Cardiac muscle cell (in vitro differentiated cells and primary cell): ENCODE data around the gene TMEM164. TPM values are rescaled to one million over a fixed set of nuclear protein-coding genes. Genes with fewer than 3 reads are reported as not detected.

ENCODE experiments used
- DNase-seq, 2 donors: peaks; one replicate each; pipeline versions ENCODE4 v3.0.0 to v3.0.0-alpha.2; 2010 to 2017; ENCODE audit warnings: low read depth in 1 of 2, low spot score in 1 of 2
- H3K27ac ChIP-seq: fragments of 200-600 bp; sonication (generic); 2 replicates; pipeline ENCODE4 v1.5.1; 2016
- H3K27me3 ChIP-seq: fragments of 200-600 bp; sonication (generic); 2 replicates; pipeline ENCODE4 v1.6.0; 2016; ENCODE audit warnings: control low read depth
- H3K36me3 ChIP-seq: fragments of 200-600 bp; sonication (generic); 2 replicates; pipeline ENCODE4 v1.5.1; 2016; ENCODE audit warnings: control low read depth
- H3K4me1 ChIP-seq: fragments of 200-600 bp; sonication (generic); 2 replicates; pipeline ENCODE4 v1.8.1; 2017; ENCODE audit warnings: low read depth, mild to moderate bottlenecking, mixed run types
- H3K4me3 ChIP-seq: fragments of 200-600 bp; sonication (generic); 2 replicates; pipeline ENCODE4 v1.5.1; 2016; ENCODE audit warnings: mild to moderate bottlenecking
- H3K9me3 ChIP-seq: fragments of 200-600 bp; sonication (generic); 2 replicates; pipeline ENCODE4 v1.5.1; 2017; ENCODE audit warnings: low read depth, mild to moderate bottlenecking, control low read depth
- CTCF ChIP-seq: IDR thresholded peaks from 2 replicates; pipeline ENCODE4 v1.5.1; 2012; ENCODE audit warnings: low read depth, mild to moderate bottlenecking, low read length
- polyA plus RNA-seq: library from polyadenylated mRNA; unstranded; fragments of >200 nt; fragmentation: Nextera tagmentation; extraction: Ambion mirVana; gene quantifications from 2 replicates; pipeline ENCODE4 v1.2.1, GENCODE V29; 2016
- total RNA-seq: library from RNA; depleted of rRNA; stranded (reverse); fragments of >200 nt; gene quantifications from 2 replicates; pipeline ENCODE4 v1.2.3, GENCODE V29; 2016

Gene TMEM164
- total and polyA plus RNA-seq, 2 experiments from 2014 or later: 6.8 to 70.3 TPM

GRCh38 chrX:110201799-110202198 is 198.9 kb downstream of the TMEM164 start:
- Histone ChIP-seq H3K27me3 (no peaks in the 10 kb centered on the region), H3K4me1 (no peaks in the 10 kb centered on the region), H3K4me3 (no peak overlapping the region), H3K36me3 (peaks cover 4% of the 10 kb centered on the region), H3K9me3 (no peaks in the 10 kb centered on the region), H3K27ac (no peak overlapping the region)
- TF ChIP-seq CTCF: no peak
- DNase-seq: no peak

- no peak overlapping the region for H3K4me3 ChIP-seq
- H3K36me3 ChIP-seq: no peaks in the 10 kb centered on the region
- peak in 1 of 2 donors; percentile 68 for DNase-seq
- no peak overlapping the region for H3K27ac ChIP-seq
- no peak for TF ChIP-seq CTCF
- no peaks in the 10 kb centered on the region for H3K9me3 ChIP-seq
- H3K27me3 ChIP-seq: no peaks in the 10 kb centered on the region
- H3K4me1 ChIP-seq: no peaks in the 10 kb centered on the region
These were observed 202.1 kb downstream of the TMEM164 start for GRCh38 chrX:110204986-110205385.

DNA sequence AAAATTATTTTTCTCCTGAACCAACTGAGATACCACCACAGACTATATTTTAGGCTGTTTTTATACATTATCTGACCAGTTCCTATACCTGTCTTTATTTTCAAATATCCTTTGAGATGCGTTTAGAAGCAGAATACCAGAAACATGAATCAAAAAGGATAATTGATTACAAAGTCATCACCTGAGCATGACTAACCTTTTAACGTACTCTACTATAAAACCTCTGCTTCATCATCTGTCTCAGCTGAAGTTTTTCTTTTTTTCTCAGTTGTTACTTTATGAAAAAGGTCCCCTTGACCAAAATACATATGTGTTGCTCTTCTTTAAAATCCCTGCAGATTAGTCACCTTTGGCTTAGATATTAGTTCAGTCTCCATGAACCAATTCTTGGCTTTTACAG is 205.2 kb downstream of the TMEM164 start:
- no peaks in the 10 kb centered on the region for H3K4me1 ChIP-seq
- no peaks in the 10 kb centered on the region for H3K36me3 ChIP-seq
- no peaks in the 10 kb centered on the region for H3K9me3 ChIP-seq
- DNase-seq: no peak
- TF ChIP-seq CTCF: no peak
- H3K4me3 ChIP-seq: no peak overlapping the region
- no peaks in the 10 kb centered on the region for H3K27me3 ChIP-seq
- no peak overlapping the region for H3K27ac ChIP-seq

GRCh38 chrX:110210417-110211139 is 207.7 kb downstream of the TMEM164 start:
- H3K4me3 ChIP-seq: no peak overlapping the region
- TF ChIP-seq CTCF: no peak
- no peaks in the 10 kb centered on the region for H3K4me1 ChIP-seq
- no peak overlapping the region for H3K27ac ChIP-seq
- no peaks in the 10 kb centered on the region for H3K27me3 ChIP-seq
- no peaks in the 10 kb centered on the region for H3K9me3 ChIP-seq
- peak in 1 of 2 donors; percentile 57 for DNase-seq
- H3K36me3 ChIP-seq: peaks cover 2% of the 10 kb centered on the region

- Histone ChIP-seq H3K4me3 (no peak overlapping the region), H3K36me3 (peaks cover 5% of the 10 kb centered on the region), H3K27ac (no peak overlapping the region), H3K4me1 (no peaks in the 10 kb centered on the region), H3K27me3 (no peaks in the 10 kb centered on the region), H3K9me3 (no peaks in the 10 kb centered on the region)
- TF ChIP-seq CTCF: no peak
- no peak for DNase-seq
These were observed 208.4 kb downstream of the TMEM164 start for GRCh38 chrX:110211340-110211739.
